SK-MEL-5 (cell line): ENCODE measurements around the gene NKX2-1. TPM values are rescaled to one million over a fixed set of nuclear protein-coding genes. Genes with fewer than 3 reads are reported as not detected.
"Not testable (repeated sequence)": the region's sequence is repeated elsewhere in the genome, so short reads cannot be mapped to it uniquely, and the experiment has no call there.

ENCODE experiments used
- DNase-seq: peaks from one replicate; pipeline ENCODE4 v3.0.0-alpha.2; 2016; ENCODE audit warnings: low read depth, low spot score
- in situ Hi-C: cut with HindIII; loops from 2 replicates; pipeline ENCODE4 v1.10.0; 2016; ENCODE audit warnings: low sequenced_read_pairs, high pct_unique_total_duplicates, low pct_unique_long_range_greater_than_20kb
- polyA plus RNA-seq, 2 experiments: library from polyadenylated mRNA; depleted of rRNA; stranded (reverse); fragments of >200 nt; gene quantifications; 2 replicates each; pipeline ENCODE4 v1.2.3, GENCODE V29; 2015
- total RNA-seq: library from RNA; depleted of rRNA; stranded (reverse); fragments of >200 nt; shearing (Covaris generic); gene quantifications from 2 replicates; pipeline ENCODE4 v1.2.3, GENCODE V29; 2014; rRNA removed

The NKX2-1 gene
- not detected in 2 replicates for total RNA-seq
- not detected in 2 replicates for polyA plus RNA-seq (2015; cell fraction: cytosol; rRNA removed)
- polyA plus RNA-seq (2015; cell fraction: nucleus; rRNA removed), result not detected in 2 replicates

DNA sequence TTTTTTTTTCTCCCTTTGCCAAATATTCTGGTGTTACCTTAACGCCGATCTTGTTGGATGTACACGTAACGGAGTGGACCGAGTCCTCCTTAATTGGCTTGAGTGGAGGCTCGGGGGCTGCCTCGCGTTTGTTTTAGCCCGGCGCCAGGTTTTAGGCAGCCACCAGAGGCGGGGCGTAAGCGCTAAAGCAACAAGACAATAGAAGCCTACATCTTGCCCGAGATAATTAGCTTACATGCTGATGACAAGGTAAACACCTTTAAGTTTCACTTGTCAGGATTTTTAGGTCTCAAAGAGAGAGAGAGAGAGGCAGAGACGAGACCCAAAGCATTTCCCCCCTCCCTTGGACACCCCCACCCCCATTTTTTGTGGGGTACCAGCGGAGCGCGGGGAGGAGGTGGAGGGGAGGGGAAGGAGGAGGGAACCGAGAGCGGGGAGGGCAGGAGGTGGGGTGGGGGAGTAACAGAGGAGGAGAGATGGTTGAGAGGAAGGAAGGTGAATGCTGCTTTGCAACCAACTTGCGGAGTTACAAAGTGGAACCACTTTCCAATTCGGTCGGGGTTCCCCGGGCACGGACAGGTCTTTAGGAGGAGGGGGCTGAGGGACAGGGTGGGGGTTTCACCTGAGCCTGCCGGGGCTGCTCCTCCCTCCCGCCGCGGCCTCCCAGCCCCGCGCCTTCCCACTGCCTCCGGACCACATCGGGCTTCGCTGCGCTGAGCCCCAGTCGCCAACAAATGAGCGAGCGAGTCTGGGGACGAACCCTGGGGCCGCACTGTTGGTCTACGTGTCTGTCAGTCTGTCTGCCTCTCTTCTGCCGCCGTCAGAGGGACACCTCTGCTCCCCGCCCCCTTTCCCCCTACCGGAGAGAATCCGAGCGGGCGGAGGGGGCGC, at the start of gene NKX2-1:
TSS of gene NKX2-1 (minus strand) at position 802 of the 891 bp plus-strand sequence. CDS start at position 699, 103 bp downstream.
- DNase-seq, result no peak
- in situ Hi-C loops, result no loop called here

DNA sequence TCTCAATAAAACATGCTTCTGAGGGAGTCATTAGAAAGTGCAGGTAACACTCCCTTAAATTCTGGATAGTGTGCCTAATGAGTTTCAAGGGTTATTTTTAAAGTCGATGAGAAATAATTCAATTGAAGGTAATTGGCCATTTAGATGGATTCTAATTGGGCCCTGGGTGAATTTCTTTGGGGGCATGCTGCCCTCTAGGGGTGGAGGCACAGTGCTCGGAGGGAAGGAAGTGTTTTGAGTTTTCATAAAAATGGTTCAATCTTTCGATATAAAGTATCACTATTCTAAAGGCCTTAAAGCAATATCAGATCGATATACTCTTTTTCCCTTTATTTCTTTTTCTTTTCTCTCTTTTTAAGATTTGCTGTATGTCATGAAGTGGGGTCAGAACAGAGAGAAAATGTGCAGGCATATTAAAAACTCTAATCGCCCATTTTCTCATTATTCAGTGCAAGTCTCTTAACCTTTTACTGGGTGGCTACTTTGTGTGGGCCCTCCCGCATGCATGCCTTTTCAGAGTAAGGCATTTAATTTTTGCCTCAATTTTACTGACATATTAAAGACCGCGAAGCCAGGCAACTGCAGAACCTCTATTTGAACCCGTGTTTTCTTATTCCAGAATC, 36.9 kb upstream of the NKX2-1 start:
- peak; percentile 51 for DNase-seq
- in situ Hi-C loops, result no loop called here

DNA sequence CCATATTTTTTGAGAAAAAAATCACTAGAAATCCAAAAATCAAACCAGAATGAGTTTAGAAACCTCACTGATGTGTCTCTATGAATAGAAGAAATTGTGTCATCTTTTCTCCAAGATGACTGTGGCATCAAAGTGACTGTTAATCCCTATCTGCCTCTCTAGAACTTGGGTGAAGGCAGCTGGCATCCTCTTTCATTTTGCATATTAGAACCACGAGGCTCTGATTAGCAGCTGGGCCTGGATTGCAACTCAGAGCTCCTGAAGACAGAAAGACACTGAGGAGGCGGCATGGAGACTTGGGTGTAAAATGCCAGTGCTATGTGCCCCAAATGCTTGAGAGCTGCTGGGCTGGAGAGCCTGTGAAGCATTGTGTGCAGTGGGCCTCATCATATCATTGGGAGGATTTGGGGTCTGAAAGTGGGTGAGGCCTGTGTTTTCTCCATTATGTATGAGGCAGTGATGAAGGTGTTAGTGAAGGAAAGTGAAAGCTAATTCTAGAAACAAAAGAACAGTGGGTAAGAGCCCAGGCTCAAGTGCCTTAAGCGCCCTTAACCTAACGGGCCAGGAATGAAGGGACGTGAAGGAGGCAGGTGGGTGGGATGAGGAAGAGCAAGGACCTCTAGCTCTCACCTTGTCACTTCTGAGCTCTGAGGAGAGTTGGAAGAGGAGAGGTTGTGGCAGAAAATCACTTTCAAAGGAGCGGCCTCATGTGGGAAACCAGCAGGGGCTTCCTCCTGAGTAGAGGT, 36.1 kb upstream of the NKX2-1 start:
- in situ Hi-C loops, result no loop called here
- DNase-seq, result no peak

DNA sequence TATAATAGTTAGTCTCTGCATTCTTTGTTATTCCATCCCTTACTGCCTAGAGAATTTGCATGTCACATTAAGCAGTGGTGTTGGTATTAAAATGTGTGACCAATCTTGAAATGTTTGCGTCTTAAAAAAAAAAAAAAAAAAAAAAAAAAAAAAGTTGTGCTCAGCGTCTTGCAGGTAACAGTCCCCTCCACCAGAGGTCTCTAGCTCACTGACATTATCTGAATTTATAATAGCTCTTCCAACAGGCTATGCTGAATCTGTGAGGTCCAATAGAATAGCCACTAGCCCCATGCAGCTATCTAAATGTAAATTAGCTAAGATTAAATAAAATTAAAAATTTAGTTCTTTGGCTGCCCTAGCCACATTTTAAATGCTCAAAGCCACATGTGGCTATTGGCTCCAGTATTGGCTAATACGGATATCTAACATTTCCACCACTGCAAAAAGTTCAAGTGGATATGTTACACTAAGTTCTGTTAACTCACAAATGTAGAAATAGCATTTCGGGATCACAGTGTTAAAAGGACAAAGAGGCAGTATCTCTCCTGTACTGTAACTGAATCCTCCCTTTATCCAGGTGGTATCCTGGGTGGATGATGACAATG, 33.7 kb upstream of the NKX2-1 start:
- in situ Hi-C loops, result no loop called here
- peak; percentile 71 for DNase-seq

GRCh38 chr14:36550899-36551298, 30.9 kb upstream of the NKX2-1 start:
- in situ Hi-C loops, result no loop called here

DNA sequence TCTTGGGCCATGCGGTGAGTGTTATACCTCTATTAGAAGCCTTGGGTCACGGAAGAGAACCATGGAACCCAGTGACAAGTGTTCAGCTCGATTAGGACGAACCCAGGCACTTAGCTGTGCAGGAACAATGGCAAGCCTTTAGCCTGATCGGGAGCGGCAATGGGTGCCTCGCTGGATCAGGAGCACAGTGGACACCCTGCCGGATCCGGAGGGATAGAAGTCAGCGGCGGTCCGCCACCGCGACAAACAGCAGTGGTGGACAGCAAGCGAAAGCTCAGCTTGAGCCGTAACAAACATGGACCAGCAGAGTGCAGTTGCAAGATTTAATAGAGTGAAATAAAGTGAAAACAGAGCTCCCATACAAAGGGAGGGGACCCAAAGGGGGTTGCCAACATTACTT, 24.2 kb upstream of the NKX2-1 start:
- DNase-seq, in situ Hi-C loops: not testable (repeated sequence)

More at GRCh38 chr14:36550899-36551298, 30.9 kb upstream of the NKX2-1 start:
- no peak for DNase-seq

DNA sequence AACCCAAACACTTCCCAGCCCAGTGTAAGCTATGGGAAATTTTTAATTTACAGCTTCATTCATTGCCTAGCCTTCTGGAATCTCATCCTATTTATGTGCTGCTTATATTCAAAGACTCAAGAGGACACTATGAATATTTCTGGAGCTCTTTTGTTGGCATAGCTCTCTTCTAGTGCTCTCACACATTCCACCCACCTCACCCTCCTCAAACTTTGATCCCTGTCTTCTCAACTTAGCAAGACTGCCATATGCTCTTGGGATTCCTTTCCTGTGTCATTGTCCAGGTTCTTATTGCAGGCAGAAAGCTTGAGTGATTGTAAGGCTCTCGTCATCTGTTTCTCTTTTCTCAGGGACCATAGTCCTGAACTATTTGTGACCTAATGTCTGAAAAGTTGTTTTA, 18.0 kb upstream of the NKX2-1 start:
- DNase-seq, result no peak
- in situ Hi-C loops, result no loop called here

GRCh38 chr14:36529062-36529461, 9.0 kb upstream of the NKX2-1 start:
- in situ Hi-C loops, result no loop called here
- DNase-seq, result no peak

DNA sequence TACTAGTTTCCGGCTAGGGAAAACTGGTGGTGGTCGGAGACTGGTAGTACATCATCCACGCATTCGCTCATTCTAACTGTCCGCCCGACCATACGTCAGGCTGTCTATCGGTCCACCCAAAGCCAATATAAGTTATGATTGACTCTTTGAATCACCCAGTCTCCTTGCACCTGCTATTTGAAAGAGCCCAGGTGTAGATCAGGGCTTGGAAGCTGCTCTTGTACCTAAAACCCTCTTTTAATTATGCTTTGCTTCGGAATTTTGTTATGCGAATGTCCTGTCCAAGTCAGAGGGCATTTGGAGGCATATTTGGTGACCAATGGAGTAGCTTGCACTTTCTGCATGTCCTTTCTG, 5.7 kb upstream of the NKX2-1 start:
- no peak for DNase-seq
- in situ Hi-C loops, result no loop called here

- in situ Hi-C loops, result no loop called here
These were observed 5.1 kb upstream of the NKX2-1 start for GRCh38 chr14:36524874-36525745.

GRCh38 chr14:36524220-36524837, 4.3 kb upstream of the NKX2-1 start:
- DNase-seq, result no peak
- in situ Hi-C loops, result no loop called here

More at GRCh38 chr14:36524874-36525745, 5.1 kb upstream of the NKX2-1 start:
- DNase-seq, result peak; percentile 71

- no peak for DNase-seq
- in situ Hi-C loops, result no loop called here
These were observed 3.1 kb upstream of the NKX2-1 start for GRCh38 chr14:36522972-36523715.

DNA sequence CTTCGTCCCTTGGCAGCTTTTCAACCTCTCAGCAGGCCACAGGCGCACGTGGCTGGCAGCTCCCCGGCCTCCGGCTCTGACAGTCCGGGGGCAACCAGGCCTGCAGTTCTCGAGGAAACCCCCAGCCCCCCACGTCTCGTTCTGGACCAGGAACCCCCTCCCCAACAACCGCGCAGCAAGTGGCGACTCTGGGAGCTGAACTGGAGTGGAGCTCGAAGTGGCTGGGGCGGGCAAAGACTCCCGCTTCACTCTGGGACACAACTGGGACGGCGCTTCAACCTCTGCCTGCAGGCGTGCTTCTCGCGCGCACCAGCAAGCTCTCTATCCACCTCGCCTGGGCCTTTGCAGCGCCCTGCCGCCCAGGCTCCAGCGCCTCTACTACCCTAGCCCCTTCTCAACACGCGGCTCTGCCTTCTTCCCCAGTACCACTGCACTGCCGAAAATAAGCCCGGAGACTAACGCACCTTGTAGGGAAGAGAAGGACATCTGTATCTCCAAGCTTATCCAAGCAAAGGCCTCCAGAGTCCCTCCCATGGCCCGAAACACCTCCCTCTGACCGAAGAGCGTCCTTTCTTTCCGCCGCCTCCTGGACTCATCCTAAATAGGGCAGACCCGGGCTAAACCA, 2.4 kb upstream of the NKX2-1 start:
- in situ Hi-C loops, result no loop called here
- no peak for DNase-seq

- in situ Hi-C loops, result no loop called here
These were observed 1.7 kb upstream of the NKX2-1 start for GRCh38 chr14:36521598-36522345.

More at GRCh38 chr14:36521598-36522345, 1.7 kb upstream of the NKX2-1 start:
- no peak for DNase-seq
